IPS-18a (cell line): ENCODE results near the gene AADACL2.
"Not testable (repeated sequence)": the region's sequence is repeated elsewhere in the genome, so short reads cannot be mapped to it uniquely, and the experiment has no call there.

Experiments used
- H3K27ac ChIP-seq: one replicate; pipeline ENCODE4 v1.5.1; 2013; ENCODE audit warnings: low read length
- H3K27me3 ChIP-seq: one replicate; pipeline ENCODE4 v1.6.1; 2013; ENCODE audit warnings: mild to moderate bottlenecking, low read length; ENCODE audit not compliant: control insufficient read depth, insufficient read depth
- H3K36me3 ChIP-seq: one replicate; pipeline ENCODE4 v1.6.1; 2013; ENCODE audit warnings: low read depth, low read length; ENCODE audit not compliant: control insufficient read depth
- H3K4me1 ChIP-seq: one replicate; pipeline ENCODE4 v1.6.1; 2013; ENCODE audit warnings: low read depth, low read length; ENCODE audit not compliant: control insufficient read depth
- H3K4me3 ChIP-seq: one replicate; pipeline ENCODE4 v1.5.1; 2013; ENCODE audit warnings: low read length
- H3K9ac ChIP-seq: one replicate; pipeline ENCODE4 v1.6.1; 2013; ENCODE audit warnings: mild to moderate bottlenecking, low read length, moderate library complexity
- H3K9me3 ChIP-seq: one replicate; pipeline ENCODE4 v1.6.1; 2013; ENCODE audit warnings: low read depth, low read length; ENCODE audit not compliant: control insufficient read depth

Gene AADACL2

DNA sequence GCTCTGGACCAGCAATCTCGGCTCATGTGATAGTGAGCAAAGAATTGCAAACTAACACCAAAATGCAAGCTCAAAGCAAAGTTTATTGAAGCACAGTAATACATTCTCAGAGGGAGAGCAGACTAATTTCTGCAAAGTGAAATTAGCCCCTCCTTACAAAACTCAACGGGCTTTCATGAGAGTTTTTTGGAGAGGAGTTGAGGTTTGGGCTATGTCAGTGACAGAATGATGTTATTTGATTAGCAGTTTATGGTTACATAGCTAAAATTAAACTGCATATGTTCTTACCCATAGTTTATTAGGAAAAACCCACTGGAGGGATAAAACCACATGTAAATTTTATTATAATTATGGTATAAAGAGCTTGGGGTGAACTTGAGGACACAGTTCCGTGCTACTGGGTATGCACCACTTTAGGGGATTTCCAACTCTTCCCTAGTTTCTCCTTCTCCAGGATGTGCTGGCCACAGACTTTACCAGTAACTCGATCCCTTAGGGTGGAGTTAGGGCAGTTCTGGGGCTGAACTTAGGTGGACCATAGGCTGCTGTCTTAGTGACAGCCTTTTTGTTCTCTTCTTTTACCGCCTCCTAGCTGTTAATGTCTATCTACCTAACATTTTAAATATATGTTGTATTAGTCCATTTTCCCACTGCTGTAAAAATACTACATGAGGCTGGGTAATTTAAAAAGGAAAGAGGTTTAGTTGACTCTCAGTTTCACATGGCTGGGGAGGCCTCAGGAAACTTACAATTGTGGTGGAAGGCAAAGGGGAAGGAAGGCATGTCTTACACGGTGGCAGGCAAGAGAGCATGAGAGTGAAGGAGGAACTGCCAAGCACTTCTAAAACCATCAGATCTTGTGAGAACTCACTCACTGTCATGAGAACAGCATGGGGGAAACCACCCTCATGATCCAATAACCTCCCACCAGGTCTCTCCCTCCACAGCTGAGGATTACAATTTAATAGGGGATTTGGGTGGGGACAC lies 8.9 kb upstream of the AADACL2 start:
- no peak overlapping the region for H3K4me3 ChIP-seq
- no peaks in the 10 kb centered on the region for H3K9me3 ChIP-seq
- no peak overlapping the region for H3K9ac ChIP-seq
- H3K36me3 ChIP-seq: no peaks in the 10 kb centered on the region
- H3K4me1 ChIP-seq: no peaks in the 10 kb centered on the region
- no peak overlapping the region for H3K27ac ChIP-seq
- H3K27me3 ChIP-seq: no peaks in the 10 kb centered on the region

DNA sequence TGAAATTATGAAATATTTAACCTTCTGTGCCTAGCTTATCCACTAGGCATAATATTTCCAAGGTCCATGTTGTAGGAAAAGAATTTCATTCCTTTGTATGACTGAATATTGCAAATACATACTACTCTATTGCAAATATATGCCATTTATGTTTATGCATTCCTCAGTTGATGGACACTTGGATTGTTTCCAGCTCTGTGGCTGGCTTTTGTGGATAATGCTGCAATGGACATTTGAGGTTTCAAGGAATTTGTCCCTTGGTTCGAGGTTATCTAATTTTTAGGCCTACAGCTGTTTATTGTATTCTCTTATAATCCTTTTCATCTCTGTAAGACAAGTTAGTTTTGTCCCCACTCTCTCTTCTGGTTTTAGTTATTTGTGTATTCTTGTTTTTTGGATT lies 7.7 kb upstream of the AADACL2 start:
- Histone ChIP-seq H3K36me3 (no peaks in the 10 kb centered on the region), H3K27ac (no peak overlapping the region), H3K27me3 (no peaks in the 10 kb centered on the region), H3K4me1 (no peaks in the 10 kb centered on the region), H3K9ac (no peak overlapping the region), H3K4me3 (no peak overlapping the region), H3K9me3 (no peaks in the 10 kb centered on the region)

DNA sequence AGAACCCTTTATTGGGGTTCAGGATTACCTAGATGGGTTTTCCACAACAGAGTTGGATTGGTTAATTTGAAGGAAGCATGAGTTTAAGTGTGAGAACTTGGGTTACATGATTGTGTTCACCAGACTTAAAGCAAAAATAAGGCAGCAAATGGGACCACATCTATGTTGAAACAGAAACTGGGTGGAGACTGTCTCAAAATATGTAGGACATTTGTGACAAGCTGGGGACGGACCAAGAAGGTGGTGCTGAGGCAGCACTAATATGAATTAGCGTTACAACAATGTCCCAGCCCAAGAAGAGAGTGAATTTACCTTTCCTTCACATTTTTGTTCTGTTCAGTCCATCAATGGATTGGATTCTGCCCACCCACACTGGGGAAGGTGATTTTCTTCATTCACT lies 866 bp upstream of the AADACL2 start:
- no peak overlapping the region for H3K4me3 ChIP-seq

DNA sequence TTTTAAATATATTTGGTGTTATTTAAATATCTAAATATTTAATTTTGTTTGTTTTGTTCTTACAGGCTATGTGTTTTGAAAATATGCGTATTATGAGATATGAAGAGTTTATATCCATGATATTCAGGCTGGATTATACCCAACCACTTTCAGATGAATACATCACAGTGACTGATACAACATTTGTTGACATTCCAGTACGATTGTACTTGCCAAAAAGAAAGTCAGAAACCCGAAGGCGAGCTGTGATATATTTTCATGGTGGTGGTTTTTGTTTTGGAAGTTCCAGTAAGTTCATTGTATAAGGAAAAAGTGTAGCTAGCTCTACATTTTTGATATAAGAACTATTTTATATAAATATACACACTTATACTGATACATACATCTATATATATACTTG lies 6.9 kb downstream of the AADACL2 start:
- Histone ChIP-seq H3K36me3 (no peaks in the 10 kb centered on the region), H3K27ac (no peak overlapping the region), H3K4me1 (no peaks in the 10 kb centered on the region), H3K9ac (no peak overlapping the region), H3K9me3 (no peaks in the 10 kb centered on the region), H3K27me3 (no peaks in the 10 kb centered on the region), H3K4me3 (no peak overlapping the region)

More for the DNA sequence above, 866 bp upstream of the AADACL2 start:
- Histone ChIP-seq H3K27ac (no peak overlapping the region), H3K9ac (no peak overlapping the region), H3K9me3 (no peaks in the 10 kb centered on the region), H3K27me3 (no peaks in the 10 kb centered on the region), H3K36me3 (no peaks in the 10 kb centered on the region), H3K4me1 (no peaks in the 10 kb centered on the region)

DNA sequence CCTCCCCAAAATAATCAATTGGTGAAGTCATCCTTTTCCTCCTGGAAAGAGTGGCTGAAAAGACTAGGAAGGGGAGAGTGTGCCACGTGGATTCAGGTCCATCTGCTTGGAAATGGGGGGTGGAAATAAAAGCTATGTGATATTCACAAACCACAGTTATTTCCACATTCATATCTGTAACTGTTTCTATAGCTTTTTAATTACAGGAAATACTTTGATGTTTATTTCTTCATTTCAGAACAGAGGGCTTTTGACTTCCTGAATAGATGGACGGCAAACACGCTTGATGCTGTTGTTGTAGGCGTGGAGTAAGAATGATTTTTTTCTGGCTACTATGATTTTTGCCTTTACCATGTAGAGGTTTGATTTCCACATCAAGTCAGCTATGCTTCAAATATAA lies 10.1 kb downstream of the AADACL2 start:
- H3K9me3 ChIP-seq: peaks cover 5% of the 10 kb centered on the region
- no peaks in the 10 kb centered on the region for H3K27me3 ChIP-seq
- no peak overlapping the region for H3K27ac ChIP-seq
- H3K36me3 ChIP-seq: no peaks in the 10 kb centered on the region
- no peak overlapping the region for H3K4me3 ChIP-seq
- no peak overlapping the region for H3K9ac ChIP-seq
- H3K4me1 ChIP-seq: no peaks in the 10 kb centered on the region

DNA sequence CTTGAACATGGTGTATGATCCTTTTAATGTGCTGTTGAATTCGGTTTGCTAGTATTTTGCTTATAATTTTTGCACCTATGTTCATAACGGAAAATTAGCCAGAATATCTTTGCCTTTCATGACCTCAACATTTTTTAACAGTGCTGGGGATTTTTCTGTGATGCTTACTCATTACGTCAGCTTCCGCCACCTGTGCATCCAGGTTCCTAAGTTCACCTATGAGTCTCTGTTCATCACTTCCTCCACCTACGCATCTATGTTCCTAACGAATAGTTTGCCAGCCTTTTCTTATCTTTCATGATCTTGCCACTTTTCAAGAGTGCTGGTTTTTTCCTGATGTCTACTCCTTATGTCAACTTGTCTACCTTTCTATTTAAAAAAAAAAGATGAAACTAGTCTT lies 16.5 kb downstream of the AADACL2 start:
- H3K4me3 ChIP-seq: no peak overlapping the region
- H3K4me1 ChIP-seq: no peaks in the 10 kb centered on the region
- no peak overlapping the region for H3K27ac ChIP-seq
- no peaks in the 10 kb centered on the region for H3K36me3 ChIP-seq
- H3K9me3 ChIP-seq: peaks cover 5% of the 10 kb centered on the region
- no peaks in the 10 kb centered on the region for H3K27me3 ChIP-seq
- H3K9ac ChIP-seq: no peak overlapping the region

DNA sequence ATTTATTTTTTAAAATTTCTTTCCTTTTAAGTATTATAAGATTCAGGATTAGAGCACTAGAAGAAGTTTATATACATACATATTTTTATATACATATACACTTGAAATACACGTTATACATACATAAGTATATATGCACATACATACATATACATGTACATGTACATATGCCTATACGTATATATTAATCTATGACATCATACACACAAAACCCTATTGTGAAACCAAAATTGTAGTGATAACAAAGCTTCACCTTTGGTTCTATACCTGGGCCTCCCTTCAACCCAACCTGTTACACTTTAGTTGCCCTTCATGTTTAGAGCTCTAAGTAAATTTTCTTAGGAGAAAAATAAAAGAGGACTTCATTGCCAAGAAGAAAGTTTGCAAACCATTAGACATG lies 17.0 kb downstream of the AADACL2 start:
- Histone ChIP-seq H3K4me1 (no peaks in the 10 kb centered on the region), H3K36me3 (no peaks in the 10 kb centered on the region), H3K9ac (no peak overlapping the region), H3K27me3 (no peaks in the 10 kb centered on the region), H3K4me3 (no peak overlapping the region), H3K9me3 (peaks cover 5% of the 10 kb centered on the region), H3K27ac (no peak overlapping the region)

DNA sequence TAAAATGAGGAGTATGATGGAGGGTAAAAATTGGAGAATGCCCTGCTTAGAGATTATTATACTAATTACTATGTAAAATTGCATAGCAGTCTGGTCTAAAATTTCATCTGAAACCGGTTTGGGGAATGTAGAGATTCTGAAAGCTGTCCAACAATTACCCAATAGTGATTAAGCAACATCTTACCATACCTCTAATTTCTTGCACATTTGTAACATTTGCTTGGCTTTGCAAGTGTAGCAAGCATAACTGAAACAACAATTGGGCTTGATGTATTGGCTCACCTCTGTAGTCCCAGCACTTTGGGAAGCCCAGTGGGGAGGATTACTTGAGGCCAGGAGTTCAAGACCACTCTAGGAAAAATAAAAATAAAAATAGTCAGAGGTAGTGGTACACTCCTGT lies 17.4 kb downstream of the AADACL2 start:
- H3K9ac ChIP-seq: no peak overlapping the region
- peaks cover 5% of the 10 kb centered on the region for H3K9me3 ChIP-seq
- no peak overlapping the region for H3K4me3 ChIP-seq
- no peaks in the 10 kb centered on the region for H3K4me1 ChIP-seq
- no peak overlapping the region for H3K27ac ChIP-seq
- no peaks in the 10 kb centered on the region for H3K36me3 ChIP-seq
- H3K27me3 ChIP-seq: no peaks in the 10 kb centered on the region

DNA sequence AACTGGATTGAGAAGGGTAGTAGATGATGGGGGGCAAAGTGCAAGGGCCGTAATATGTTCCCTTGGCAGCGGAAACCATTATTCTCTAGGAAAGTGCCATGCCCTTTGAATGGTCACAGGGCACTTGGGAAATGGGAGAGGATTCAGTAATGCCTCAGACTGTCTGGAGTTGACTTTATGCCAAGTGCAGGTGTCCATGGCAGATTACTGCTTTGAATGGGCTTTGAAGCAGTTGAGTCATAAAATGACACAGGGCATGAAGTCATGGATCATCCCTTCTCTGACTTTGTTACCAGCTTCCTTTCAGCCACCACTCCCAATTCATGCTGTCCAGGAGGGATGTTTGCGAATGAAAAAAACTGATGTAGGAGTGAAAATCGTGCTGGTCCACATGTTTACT lies 20.1 kb downstream of the AADACL2 start:
- H3K27me3 ChIP-seq: no peaks in the 10 kb centered on the region
- H3K27ac ChIP-seq: no peak overlapping the region
- H3K36me3 ChIP-seq: no peaks in the 10 kb centered on the region
- no peak overlapping the region for H3K4me3 ChIP-seq
- no peak overlapping the region for H3K9ac ChIP-seq
- H3K4me1 ChIP-seq: no peaks in the 10 kb centered on the region
- H3K9me3 ChIP-seq: no peaks in the 10 kb centered on the region

DNA sequence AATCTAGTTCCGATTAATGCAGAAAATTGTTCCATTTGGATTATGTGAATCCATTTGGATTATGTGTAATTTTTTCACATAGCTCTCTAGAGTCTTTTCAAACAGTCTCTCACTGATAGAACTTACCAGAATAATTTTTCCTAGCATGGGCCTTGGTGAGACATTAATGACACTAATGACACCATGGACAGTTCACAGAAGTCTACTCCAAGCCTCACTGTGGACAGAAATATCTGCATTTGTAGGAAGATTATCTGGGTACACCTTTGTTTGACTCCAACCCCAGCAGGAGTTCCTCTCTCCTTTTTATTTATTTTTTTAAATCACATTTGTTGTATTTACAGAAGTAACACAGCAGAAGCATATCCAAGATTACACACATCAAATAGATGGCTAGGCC lies 27.9 kb downstream of the AADACL2 start:
- no peaks in the 10 kb centered on the region for H3K4me1 ChIP-seq
- H3K4me3 ChIP-seq: no peak overlapping the region
- H3K27me3 ChIP-seq: no peaks in the 10 kb centered on the region
- H3K9ac ChIP-seq: no peak overlapping the region
- H3K9me3 ChIP-seq: no peaks in the 10 kb centered on the region
- no peak overlapping the region for H3K27ac ChIP-seq
- no peaks in the 10 kb centered on the region for H3K36me3 ChIP-seq

DNA sequence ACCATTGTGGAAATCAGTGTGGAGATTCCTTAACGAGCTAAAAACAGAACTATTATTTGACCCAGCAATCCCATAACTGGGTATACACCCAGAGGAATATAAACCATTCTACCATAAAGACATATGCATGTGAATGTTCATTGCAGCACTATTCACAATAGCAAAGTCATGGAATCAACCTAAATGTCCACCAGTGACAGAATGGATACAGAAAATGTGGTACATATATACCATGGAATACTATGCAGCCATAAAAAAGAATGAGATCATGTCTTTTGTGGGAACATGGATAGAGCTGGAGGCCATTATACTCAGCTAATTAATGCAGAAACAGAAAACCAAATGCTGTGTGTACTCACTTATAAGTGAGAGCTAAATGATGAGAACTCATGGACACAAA lies 31.0 kb downstream of the AADACL2 start:
- H3K9me3 ChIP-seq, H3K36me3 ChIP-seq, H3K4me1 ChIP-seq, H3K4me3 ChIP-seq, H3K27ac ChIP-seq, H3K9ac ChIP-seq, H3K27me3 ChIP-seq: not testable (repeated sequence)

DNA sequence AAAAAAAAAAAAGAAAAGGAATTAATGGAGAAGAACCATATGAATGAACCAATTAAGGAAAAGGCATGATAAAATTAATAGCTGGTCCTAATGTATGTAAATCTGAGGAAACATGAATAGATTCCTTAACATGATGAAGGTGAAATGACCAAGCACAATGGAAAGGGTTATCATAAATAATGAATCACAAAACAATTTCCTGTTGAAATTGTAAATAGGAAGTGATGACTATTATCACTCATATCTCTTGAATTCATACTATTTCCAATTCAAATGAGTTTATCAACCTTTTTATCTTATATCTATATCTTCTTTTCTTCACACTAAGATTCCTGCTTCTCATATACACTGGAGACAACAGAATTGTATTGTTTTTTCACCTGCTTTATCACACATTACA lies 32.0 kb downstream of the AADACL2 start:
- no peaks in the 10 kb centered on the region for H3K36me3 ChIP-seq
- no peaks in the 10 kb centered on the region for H3K27me3 ChIP-seq
- H3K9me3 ChIP-seq: no peaks in the 10 kb centered on the region
- H3K4me3 ChIP-seq: no peak overlapping the region
- no peak overlapping the region for H3K9ac ChIP-seq
- H3K4me1 ChIP-seq: no peaks in the 10 kb centered on the region
- H3K27ac ChIP-seq: no peak overlapping the region
